ENCODE data around the gene PNPLA7.
"Not testable (repeated sequence)": the region's sequence is repeated elsewhere in the genome, so short reads cannot be mapped to it uniquely, and the experiment has no call there.

Gene PNPLA7

GRCh38 chr9:137412431-137412830 is 137.8 kb downstream of the PNPLA7 start:
- ChIA-PET POLR2A (interaction anchor here (2.0 kb wide), 2 partner anchors 10 to 111 kb away, joined by 5 to 6 read pairs; partner anchors contain the start of genes EXD3, NOXA1 and NRARP), CTCF (interaction anchor here (0.8 kb wide), 1 partner anchor 10 kb away, joined by 3 read pairs; no protein-coding TSS in a partner anchor)
- TF ChIP-seq TARDBP (IDR thresholded peaks at IDR 0.05) (no peak), LEF1 (IDR thresholded peaks at IDR 0.05; ENCODE audit: borderline replicate concordance) (no peak), ZNF384 (IDR thresholded peaks at IDR 0.05) (no peak), CTBP1 (IDR thresholded peaks at IDR 0.05; ENCODE audit: borderline replicate concordance) (no peak), SP1 (IDR thresholded peaks at IDR 0.05) (no peak), PKNOX1 (IDR thresholded peaks at IDR 0.05) (no peak), ELF4 (IDR thresholded peaks at IDR 0.05) (no peak), FOXK2 (IDR thresholded peaks at IDR 0.05) (no peak), SUZ12 (IDR thresholded peaks at IDR 0.05) (no peak), ARNT (IDR thresholded peaks at IDR 0.05) (no peak), FOXM1 (IDR thresholded peaks at IDR 0.05; ENCODE audit: borderline replicate concordance) (no peak), NFRKB (IDR thresholded peaks at IDR 0.05) (no peak), L3MBTL2 (conservative IDR thresholded peaks at IDR 0.05) (no peak), HDGF (IDR thresholded peaks at IDR 0.05; ENCODE audit: borderline replicate concordance) (no peak), FOXA1 (IDR thresholded peaks at IDR 0.05) (no peak), BHLHE40 (IDR thresholded peaks at IDR 0.05; ENCODE audit: borderline replicate concordance) (no peak)
- no peak for DNase-seq (ENCODE audit: extremely low spot score)

GRCh38 chr9:137411645-137412380 is 138.4 kb downstream of the PNPLA7 start:
- DNase-seq (ENCODE audit: extremely low spot score) = no peak
- ChIA-PET POLR2A (interaction anchor here (2.0 kb wide), 2 partner anchors 11 to 110 kb away, joined by 5 to 6 read pairs; partner anchors contain the start of genes EXD3, NOXA1 and NRARP), CTCF (interaction anchor here (0.8 kb wide), 1 partner anchor 11 kb away, joined by 3 read pairs; no protein-coding TSS in a partner anchor)
- TF ChIP-seq NFRKB (IDR thresholded peaks at IDR 0.05) = no peak
- no peak for TF ChIP-seq CTBP1 (IDR thresholded peaks at IDR 0.05; ENCODE audit: borderline replicate concordance)
- no peak for TF ChIP-seq ELF4 (IDR thresholded peaks at IDR 0.05)
- TF ChIP-seq FOXA1 (IDR thresholded peaks at IDR 0.05) = no peak
- no peak for TF ChIP-seq FOXM1 (IDR thresholded peaks at IDR 0.05; ENCODE audit: borderline replicate concordance)
- TF ChIP-seq L3MBTL2 (conservative IDR thresholded peaks at IDR 0.05) = no peak
- TF ChIP-seq PKNOX1 (IDR thresholded peaks at IDR 0.05) = no peak
- TF ChIP-seq ARNT (IDR thresholded peaks at IDR 0.05) = no peak
- no peak for TF ChIP-seq BHLHE40 (IDR thresholded peaks at IDR 0.05; ENCODE audit: borderline replicate concordance)
- no peak for TF ChIP-seq ZNF384 (IDR thresholded peaks at IDR 0.05)
- no peak for TF ChIP-seq LEF1 (IDR thresholded peaks at IDR 0.05; ENCODE audit: borderline replicate concordance)
- no peak for TF ChIP-seq SUZ12 (IDR thresholded peaks at IDR 0.05)
- no peak for TF ChIP-seq TARDBP (IDR thresholded peaks at IDR 0.05)
- TF ChIP-seq SP1 (IDR thresholded peaks at IDR 0.05) = no peak
- no peak for TF ChIP-seq FOXK2 (IDR thresholded peaks at IDR 0.05)
- no peak for TF ChIP-seq HDGF (IDR thresholded peaks at IDR 0.05; ENCODE audit: borderline replicate concordance)

GRCh38 chr9:137411260-137411644 is 138.9 kb downstream of the PNPLA7 start:
- TF ChIP-seq L3MBTL2 (conservative IDR thresholded peaks at IDR 0.05) = no peak
- no peak for TF ChIP-seq TARDBP (IDR thresholded peaks at IDR 0.05)
- no peak for TF ChIP-seq HDGF (IDR thresholded peaks at IDR 0.05; ENCODE audit: borderline replicate concordance)
- no peak for TF ChIP-seq FOXK2 (IDR thresholded peaks at IDR 0.05)
- no peak for TF ChIP-seq FOXM1 (IDR thresholded peaks at IDR 0.05; ENCODE audit: borderline replicate concordance)
- no peak for TF ChIP-seq NFRKB (IDR thresholded peaks at IDR 0.05)
- TF ChIP-seq CTBP1 (IDR thresholded peaks at IDR 0.05; ENCODE audit: borderline replicate concordance) = no peak
- no peak for TF ChIP-seq BHLHE40 (IDR thresholded peaks at IDR 0.05; ENCODE audit: borderline replicate concordance)
- no peak for TF ChIP-seq SUZ12 (IDR thresholded peaks at IDR 0.05)
- TF ChIP-seq ARNT (IDR thresholded peaks at IDR 0.05) = no peak
- no peak for TF ChIP-seq ELF4 (IDR thresholded peaks at IDR 0.05)
- TF ChIP-seq ZNF384 (IDR thresholded peaks at IDR 0.05) = no peak
- TF ChIP-seq LEF1 (IDR thresholded peaks at IDR 0.05; ENCODE audit: borderline replicate concordance) = no peak
- no peak for TF ChIP-seq SP1 (IDR thresholded peaks at IDR 0.05)
- TF ChIP-seq PKNOX1 (IDR thresholded peaks at IDR 0.05) = no peak
- TF ChIP-seq FOXA1 (IDR thresholded peaks at IDR 0.05) = no peak
- ChIA-PET CTCF (no interaction called here), POLR2A (interaction anchor here (2.0 kb wide), 1 partner anchor 109 kb away, joined by 5 read pairs; the partner anchor contains the start of gene NRARP)
- DNase-seq (ENCODE audit: extremely low spot score) = no peak

GRCh38 chr9:137410891-137411249 is 139.3 kb downstream of the PNPLA7 start:
- ChIA-PET POLR2A (no interaction called here), CTCF (no interaction called here)
- no peak for TF ChIP-seq ELF4 (IDR thresholded peaks at IDR 0.05)
- no peak for TF ChIP-seq CTBP1 (IDR thresholded peaks at IDR 0.05; ENCODE audit: borderline replicate concordance)
- no peak for TF ChIP-seq LEF1 (IDR thresholded peaks at IDR 0.05; ENCODE audit: borderline replicate concordance)
- TF ChIP-seq BHLHE40 (IDR thresholded peaks at IDR 0.05; ENCODE audit: borderline replicate concordance) = no peak
- TF ChIP-seq ARNT (IDR thresholded peaks at IDR 0.05) = no peak
- TF ChIP-seq FOXM1 (IDR thresholded peaks at IDR 0.05; ENCODE audit: borderline replicate concordance) = no peak
- TF ChIP-seq PKNOX1 (IDR thresholded peaks at IDR 0.05) = no peak
- no peak for TF ChIP-seq NFRKB (IDR thresholded peaks at IDR 0.05)
- no peak for TF ChIP-seq ZNF384 (IDR thresholded peaks at IDR 0.05)
- no peak for TF ChIP-seq SUZ12 (IDR thresholded peaks at IDR 0.05)
- TF ChIP-seq L3MBTL2 (conservative IDR thresholded peaks at IDR 0.05) = no peak
- no peak for TF ChIP-seq FOXK2 (IDR thresholded peaks at IDR 0.05)
- TF ChIP-seq HDGF (IDR thresholded peaks at IDR 0.05; ENCODE audit: borderline replicate concordance) = no peak
- no peak for TF ChIP-seq TARDBP (IDR thresholded peaks at IDR 0.05)
- DNase-seq (ENCODE audit: extremely low spot score) = no peak

GRCh38 chr9:137410236-137410890 is 139.8 kb downstream of the PNPLA7 start:
- CTCF ChIA-PET = interaction anchor here (1.6 kb wide), 1 partner anchor 123 kb away, joined by 5 read pairs; no protein-coding TSS in a partner anchor
- DNase-seq (ENCODE audit: extremely low spot score); POLR2A ChIA-PET: not testable (repeated sequence)

All from HEK293T (cell line).